Measurements from ENCODE around the gene NDUFB10.
"Not testable (repeated sequence)": the region's sequence is repeated elsewhere in the genome, so short reads cannot be mapped to it uniquely, and the experiment has no call there.

The NDUFB10 gene

DNA sequence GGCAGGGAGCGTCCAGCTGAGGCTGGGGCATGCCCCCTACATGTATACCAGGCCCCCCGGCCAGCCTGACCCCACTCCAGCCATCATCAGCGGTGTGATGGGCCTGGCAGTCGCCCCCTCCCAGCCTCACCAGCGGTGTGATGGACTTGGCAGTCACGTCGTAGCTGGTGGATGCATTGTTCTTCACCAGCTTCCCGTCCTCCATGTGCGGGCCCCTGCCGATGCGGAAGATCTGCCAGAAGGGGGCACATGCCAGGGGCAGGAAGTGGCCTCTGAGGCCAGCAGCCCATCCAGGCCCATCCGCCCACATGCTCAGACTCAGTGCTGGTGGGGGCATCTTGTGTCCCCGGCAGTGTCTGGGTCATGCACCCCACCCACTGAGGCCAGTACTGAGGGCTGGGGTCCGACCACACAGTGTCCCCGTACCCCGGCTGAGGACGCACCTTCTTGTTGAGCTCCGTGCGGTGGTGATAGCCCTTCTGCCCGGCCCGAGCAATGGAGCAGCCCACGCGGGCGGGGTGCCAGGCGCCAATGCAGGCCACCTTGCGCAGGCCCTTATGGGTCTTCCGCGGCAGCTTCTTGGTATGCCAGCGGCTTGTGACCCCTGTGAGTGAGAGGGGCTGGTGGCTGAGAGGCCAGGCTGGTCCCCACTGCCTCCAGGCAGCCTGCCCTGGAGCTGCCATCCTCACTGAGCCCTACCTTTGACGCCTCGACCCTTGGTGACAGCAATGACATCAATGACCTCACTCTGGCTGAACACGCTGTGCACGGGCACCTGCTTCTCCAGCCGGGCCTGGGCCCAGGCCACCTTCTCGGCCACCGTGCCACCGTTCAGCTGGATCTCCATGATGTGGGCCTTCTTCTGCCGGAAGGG is 12.6 kb upstream of the NDUFB10 start:
- no peak for DNase-seq

GRCh38 chr16:1947369-1947670 is 12.0 kb upstream of the NDUFB10 start:
- DNase-seq, result no peak

GRCh38 chr16:1949507-1949906 is 9.8 kb upstream of the NDUFB10 start:
- no peak for DNase-seq

GRCh38 chr16:1950047-1950446 is 9.3 kb upstream of the NDUFB10 start:
- no peak for DNase-seq

DNA sequence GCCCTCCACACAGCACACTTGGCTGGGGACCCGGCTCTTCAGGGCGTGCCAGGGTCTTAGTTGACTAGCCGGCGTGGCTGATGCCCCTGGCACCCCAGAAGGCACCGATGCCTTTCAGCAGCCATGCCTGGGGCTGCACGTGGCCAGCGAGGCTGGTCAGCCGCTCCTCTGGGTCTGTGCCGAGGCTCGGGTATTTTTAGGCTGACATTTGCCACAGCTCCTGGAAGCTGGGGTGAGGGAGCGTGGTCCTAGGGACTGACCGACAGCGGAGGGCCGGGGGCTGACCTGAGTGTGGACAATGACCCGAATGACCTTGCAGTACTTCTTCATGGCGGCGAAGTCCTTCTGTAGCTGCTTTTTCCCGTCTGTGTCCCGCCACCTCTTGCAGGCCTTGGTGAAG is 8.8 kb upstream of the NDUFB10 start:
- no peak for DNase-seq

- no peak for DNase-seq
Measured at GRCh38 chr16:1953734-1954133, 5.6 kb upstream of the NDUFB10 start.

GRCh38 chr16:1957434-1958142 is 1.8 kb upstream of the NDUFB10 start:
- DNase-seq, result not testable (repeated sequence)

DNA sequence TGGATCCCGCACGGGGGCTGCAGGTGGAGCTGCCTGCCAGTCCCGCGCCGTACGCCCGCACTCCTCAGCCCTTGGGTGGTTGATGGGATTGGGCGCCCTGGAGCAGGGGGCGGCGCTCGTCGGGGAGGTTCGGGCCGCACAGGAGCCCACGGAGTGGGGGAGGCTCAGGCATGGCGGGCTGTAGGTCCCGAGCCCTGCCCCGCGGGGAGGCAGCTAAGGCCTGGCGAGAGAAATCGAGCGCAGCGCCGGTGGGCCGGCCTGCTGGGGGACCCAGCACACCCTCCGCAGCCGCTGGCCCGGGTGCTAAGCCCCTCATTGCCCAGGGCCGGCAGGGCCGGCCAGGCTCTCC is 1.2 kb upstream of the NDUFB10 start:
- not testable (repeated sequence) for DNase-seq

- no peak for DNase-seq
Measured at GRCh38 chr16:1958715-1959268, 546 bp upstream of the NDUFB10 start.

DNA sequence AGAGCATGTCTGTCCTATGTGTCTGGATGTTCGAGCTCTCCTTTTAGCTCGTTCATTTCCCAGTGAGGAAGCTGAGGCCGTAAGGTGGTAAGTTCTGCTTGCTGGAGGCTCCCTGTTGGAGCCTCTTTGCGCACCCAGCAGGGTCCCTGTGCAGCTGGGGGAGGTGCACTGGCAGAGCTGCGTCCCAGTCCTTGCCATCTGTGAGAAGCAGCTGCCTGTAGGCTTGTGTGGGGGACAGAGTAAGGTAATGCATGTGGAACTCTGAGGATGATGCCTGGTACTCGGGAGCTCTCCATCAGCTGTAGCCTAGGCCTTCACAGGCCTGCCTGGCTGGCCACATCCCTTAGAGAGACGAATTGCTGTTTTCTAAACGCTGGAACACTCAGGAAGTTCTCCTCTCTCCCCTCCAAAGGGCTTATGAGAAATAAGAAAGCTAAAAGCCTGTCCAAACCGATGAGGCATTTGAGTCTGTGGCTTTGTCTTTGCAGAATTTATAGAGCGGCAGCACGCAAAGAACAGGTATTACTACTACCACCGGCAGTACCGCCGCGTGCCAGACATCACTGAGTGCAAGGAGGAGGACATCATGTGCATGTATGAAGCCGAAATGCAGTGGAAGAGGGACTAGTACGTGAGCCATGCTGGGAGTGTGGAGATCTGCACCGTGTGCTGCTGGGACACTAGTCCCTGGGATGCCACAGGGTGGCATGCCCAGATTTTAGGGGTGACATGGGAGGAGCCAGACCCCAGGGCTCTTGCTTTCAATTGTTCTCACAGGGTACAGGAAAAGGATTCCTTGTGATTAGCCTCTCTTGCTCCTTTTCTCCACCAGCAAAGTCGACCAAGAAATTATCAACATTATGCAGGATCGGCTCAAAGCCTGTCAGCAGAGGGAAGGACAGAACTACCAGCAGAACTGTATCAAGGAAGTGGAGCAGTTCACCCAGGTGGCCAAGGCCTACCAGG is 1.6 kb downstream of the NDUFB10 start:
- peak; percentile 43 for DNase-seq

- DNase-seq, result no peak
Measured at GRCh38 chr16:1961651-1962067, 2.3 kb downstream of the NDUFB10 start.

GRCh38 chr16:1962161-1963153 is 3.1 kb downstream of the NDUFB10 start:
- DNase-seq, result not testable (repeated sequence)

DNA sequence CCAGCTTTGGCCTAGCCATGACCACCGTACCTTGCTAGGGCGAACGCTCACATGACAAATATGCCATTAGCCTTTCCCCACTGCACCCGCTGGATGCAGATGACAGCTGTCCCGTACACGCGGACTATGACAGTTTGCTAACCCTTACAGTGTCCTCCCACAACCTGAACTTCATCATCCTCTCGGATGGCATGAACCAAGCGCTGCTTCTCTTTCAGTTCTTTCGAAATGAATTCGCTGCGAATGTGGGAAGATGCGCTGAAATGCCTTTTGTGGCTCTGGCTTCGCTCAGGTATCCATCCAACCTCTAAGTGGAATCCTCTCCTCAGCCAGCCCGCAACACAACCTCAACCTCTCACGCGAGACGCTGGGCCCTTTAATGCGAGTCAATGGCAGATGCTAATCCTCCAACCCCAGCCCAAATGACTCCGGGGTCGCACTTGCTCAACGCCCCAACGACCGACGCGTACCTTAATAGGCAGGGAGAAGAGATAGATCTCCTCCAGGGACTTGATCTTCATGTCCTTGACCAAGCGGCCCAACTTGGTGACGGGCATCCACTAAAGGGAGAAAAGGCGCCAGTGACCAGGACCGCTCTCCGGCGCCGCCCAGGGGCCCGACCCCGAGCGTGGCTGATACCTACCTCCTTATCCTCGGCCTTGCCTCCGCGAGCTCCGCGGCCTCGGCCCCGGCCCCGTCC is 4.6 kb downstream of the NDUFB10 start:
- peak; percentile 26 for DNase-seq

DNA sequence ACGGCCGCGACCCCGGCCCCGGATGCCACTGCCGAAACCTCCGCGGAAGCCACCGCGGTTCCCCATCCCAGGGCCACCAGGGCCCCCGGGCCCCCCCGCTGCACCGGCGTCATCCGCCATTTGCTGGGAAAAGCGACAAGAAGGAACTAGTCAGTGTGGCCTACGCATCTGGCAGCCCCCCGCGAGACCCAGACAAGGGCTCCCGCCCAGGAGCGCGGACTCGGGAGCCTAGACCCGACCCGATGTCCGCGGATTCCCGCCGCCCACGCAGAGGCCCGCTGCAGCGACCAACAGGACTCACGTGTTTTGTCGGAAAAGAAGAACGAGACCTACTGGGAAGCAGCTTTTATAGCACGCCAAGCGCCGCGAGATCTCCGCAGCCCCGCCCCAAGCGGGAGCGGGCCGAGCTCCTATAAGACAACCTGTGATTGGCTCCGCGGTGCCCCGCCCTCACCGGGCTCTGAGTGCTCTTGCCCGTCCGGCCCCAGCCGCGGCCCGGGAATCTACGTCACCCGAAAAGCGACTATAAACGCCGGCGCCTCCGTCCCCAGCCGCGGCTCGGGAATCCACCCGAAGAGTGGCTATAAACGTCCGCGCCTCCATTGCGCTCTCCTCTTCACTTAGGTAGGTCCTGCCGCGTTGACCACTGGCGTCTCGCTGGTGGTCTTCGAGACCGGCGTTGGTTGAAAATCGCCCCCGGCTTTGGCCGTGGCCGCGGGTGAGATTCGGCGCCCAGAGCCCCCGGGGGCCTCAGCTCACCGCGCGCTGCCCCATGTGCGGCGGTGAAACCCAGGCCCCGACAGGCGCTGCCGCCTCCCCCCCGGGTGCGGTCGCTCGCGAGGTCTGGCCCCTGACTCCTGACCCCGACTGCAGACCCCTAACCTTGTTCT is 5.4 kb downstream of the NDUFB10 start, which contains the start of gene RPS2:
Gene RPS2, minus strand, starts transcription at position 321 of the 890 bp plus-strand sequence. Its CDS starts 201 bp downstream, at position 120.
- DNase-seq, result peak; percentile 98

DNA sequence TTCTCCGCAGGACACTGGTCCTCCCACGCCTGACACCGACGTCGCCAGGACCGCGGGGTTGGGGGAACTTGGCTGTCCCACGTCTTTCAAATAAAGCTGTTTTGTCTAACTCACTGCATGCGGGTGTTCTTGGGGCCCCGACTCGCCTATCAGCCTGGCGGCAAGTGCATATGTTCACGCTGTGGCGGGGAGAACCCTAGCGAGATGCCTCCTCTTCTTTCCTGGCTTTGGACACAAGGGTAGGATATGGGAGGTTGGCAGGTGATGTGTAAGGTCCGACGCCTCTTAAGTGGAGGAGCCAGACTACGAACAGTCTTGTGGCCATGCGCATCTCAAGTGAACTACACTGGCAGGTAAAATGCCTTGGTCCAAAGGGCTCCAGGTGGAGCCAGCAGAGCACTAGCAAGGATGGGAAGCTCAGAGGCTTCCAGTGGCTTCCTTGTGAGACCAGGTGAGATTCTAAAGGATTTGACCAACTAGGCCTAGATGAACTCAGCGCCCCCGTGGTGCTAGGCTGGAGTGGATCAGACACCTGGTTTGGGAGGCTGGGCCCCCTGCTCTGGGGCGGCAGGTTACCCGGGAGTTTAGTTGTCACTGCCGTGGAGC is 6.2 kb downstream of the NDUFB10 start:
- no peak for DNase-seq

DNA sequence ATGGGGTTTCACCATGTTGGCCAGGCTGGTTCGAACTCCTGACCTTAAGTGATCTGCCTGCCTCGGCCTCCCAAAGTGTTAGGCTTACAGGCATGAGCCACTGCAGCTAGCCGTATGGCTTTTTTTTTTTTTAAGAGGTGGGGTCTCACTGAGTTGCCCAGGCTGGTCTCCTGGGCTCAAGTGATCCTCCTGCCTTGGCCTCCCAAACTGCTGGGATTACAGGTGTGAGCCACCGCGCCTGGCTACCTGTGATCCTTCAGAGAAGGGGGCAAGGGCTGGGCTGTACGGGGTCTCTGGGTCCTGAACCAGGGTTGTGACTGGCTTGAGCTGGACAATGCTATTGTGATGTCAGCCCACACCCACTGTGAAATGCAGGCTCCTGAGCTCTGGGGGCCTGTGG is 7.1 kb downstream of the NDUFB10 start, which contains the start of gene RNF151:
Gene RNF151, plus strand, starts transcription at position 397 of the 400 bp plus-strand sequence. CDS start 26 bp downstream, outside the sequence.
- no peak for DNase-seq

GRCh38 chr16:1968146-1968953 is 9.0 kb downstream of the NDUFB10 start:
- DNase-seq, result no peak
